ENCODE data around the gene ABLIM1. TPM values are rescaled to one million over a fixed set of nuclear protein-coding genes. Genes with fewer than 3 reads are reported as not detected.
A peak's percentile ranks its signal among the peaks of the same experiment; 100 is the strongest.

Gene ABLIM1
- polyA plus RNA-seq (2013, experiment 1 of 2), result 6.7 TPM
- 5.9 TPM for polyA plus RNA-seq (2013, experiment 2 of 2)

DNA sequence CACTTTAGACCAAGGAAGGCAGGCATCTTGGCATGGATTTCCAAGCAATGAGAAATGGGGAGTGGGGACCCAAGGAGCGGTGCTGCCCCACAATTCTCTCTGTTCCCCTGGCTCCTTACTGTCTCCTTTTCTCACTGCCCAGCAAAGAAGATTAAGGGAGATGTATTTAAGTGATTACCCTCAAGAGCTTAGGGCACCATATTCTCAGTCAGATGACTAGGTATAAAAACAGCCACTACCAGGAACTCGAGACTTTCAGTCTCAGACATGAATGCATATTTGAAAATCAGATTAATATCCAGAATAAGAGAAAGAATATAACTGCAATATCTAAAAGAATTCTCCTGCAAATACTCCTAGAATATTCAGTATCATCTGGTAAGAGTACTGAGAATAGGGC, at the start of gene ABLIM1:
TSS of gene ABLIM1 (minus strand) at position 101 of the 400 bp plus-strand sequence. CDS start at position 26, 75 bp downstream.
- WGBS, result 100% methylated on average over 1 of the region's 2 CpGs
- Histone ChIP-seq H3K4me3 (ENCODE audit: insufficient read depth in 1 of 2, low read depth in 1 of 2, low read length in 2 of 2) (no peak within 1 kb of the TSS), H3K23ac (ENCODE audit: low read length in 2 of 2) (no peak within 1 kb of the TSS), H3K36me3 (ENCODE audit: control insufficient read depth in 1 of 2, insufficient read depth in 2 of 2, low read depth in 1 of 2, low read length in 2 of 2) (no peaks in the 10 kb centered on the region), H3K9me3 (ENCODE audit: control insufficient read depth, low read length) (no peaks in the 10 kb centered on the region), H3K18ac (ENCODE audit: low read depth in 1 of 2, low read length in 2 of 2) (no peak within 1 kb of the TSS), H2AK5ac (ENCODE audit: low read length, severe bottlenecking) (no peak within 1 kb of the TSS), H4K91ac (ENCODE audit: low read length) (no peak within 1 kb of the TSS), H3K4me2 (ENCODE audit: low read length, poor library complexity, severe bottlenecking) (no peak within 1 kb of the TSS), H2BK5ac (ENCODE audit: low read depth, low read length, poor library complexity, severe bottlenecking) (no peak within 1 kb of the TSS), H3K4me1 (ENCODE audit: control insufficient read depth, insufficient read depth, low read depth, low read length) (peaks cover under 1% of the 10 kb centered on the region), H3K27me3 (ENCODE audit: control insufficient read depth in 1 of 2, insufficient read depth in 1 of 2, low read length in 2 of 2) (peaks cover 0 to 19% of the 10 kb centered on the region in 2 experiments), H2AFZ (ENCODE audit: low read depth, low read length) (no peak within 1 kb of the TSS), H3K27ac (ENCODE audit: low read length, poor library complexity, severe bottlenecking) (no peak within 1 kb of the TSS), H3K79me1 (replicated peaks; ENCODE audit: low read length, poor library complexity, severe bottlenecking) (peaks cover 5% of the 10 kb centered on the region), H2BK120ac (ENCODE audit: low read depth, low read length) (no peak within 1 kb of the TSS), H3K9ac (ENCODE audit: low read length) (no peak within 1 kb of the TSS), H4K8ac (ENCODE audit: low read length) (no peak within 1 kb of the TSS), H3K4ac (ENCODE audit: low read depth in 1 of 2, low read length in 2 of 2) (no peak within 1 kb of the TSS), H2BK15ac (ENCODE audit: low read depth, poor library complexity, severe bottlenecking) (no peak within 1 kb of the TSS), H3K14ac (ENCODE audit: low read length in 2 of 2) (no peak within 1 kb of the TSS), H2BK12ac (ENCODE audit: low read length in 2 of 2) (no peak within 1 kb of the TSS)
- DNase-seq, result no peak

DNA sequence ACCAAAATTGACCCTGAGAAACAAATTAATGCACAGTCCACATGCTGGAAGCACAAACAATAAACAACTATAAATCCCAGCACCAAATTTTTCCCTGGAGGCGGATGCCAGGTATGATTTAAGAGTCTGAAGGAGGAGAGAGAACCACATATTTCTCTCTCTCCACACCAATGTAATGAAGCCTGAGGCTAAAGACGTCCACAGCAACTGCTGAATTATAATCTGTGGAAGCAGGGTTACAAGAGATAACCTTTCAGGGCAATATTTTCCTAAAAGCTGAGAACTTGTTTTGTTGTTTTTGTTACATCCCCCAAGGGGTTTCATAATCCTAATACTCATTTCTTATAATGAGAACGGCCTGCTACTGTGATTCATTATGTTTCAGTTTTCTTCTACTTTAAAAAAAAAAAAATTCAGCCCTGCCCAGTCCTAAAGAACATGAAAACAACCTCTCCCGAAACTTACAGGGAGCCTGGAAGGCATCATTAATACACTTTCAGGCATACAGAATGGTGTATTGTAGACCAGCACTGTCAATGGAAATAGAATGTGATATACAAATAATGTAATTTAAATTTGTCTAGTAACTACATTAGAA, 48.5 kb upstream of the ABLIM1 start:
- peaks cover 0 to 16% of the 10 kb centered on the region in 2 experiments for H3K27me3 ChIP-seq (ENCODE audit: control insufficient read depth in 1 of 2, insufficient read depth in 1 of 2, low read length in 2 of 2)
- no peak overlapping the region for H2AFZ ChIP-seq (ENCODE audit: low read depth, low read length)
- H3K36me3 ChIP-seq (ENCODE audit: control insufficient read depth in 1 of 2, insufficient read depth in 2 of 2, low read depth in 1 of 2, low read length in 2 of 2), result no peaks in the 10 kb centered on the region
- H3K4ac ChIP-seq (ENCODE audit: low read depth in 1 of 2, low read length in 2 of 2), result no peak overlapping the region
- H3K9ac ChIP-seq (ENCODE audit: low read length), result no peak overlapping the region
- H3K14ac ChIP-seq (ENCODE audit: low read length in 2 of 2), result no peak overlapping the region
- H2BK12ac ChIP-seq (ENCODE audit: low read length in 2 of 2), result no peak overlapping the region
- no peak overlapping the region for H3K4me3 ChIP-seq (ENCODE audit: insufficient read depth in 1 of 2, low read depth in 1 of 2, low read length in 2 of 2)
- no peak overlapping the region for H4K8ac ChIP-seq (ENCODE audit: low read length)
- H2BK120ac ChIP-seq (ENCODE audit: low read depth, low read length), result no peak overlapping the region
- no peak overlapping the region for H3K4me2 ChIP-seq (ENCODE audit: low read length, poor library complexity, severe bottlenecking)
- H3K23ac ChIP-seq (ENCODE audit: low read length in 2 of 2), result no peak overlapping the region
- no peak overlapping the region for H2AK5ac ChIP-seq (ENCODE audit: low read length, severe bottlenecking)
- DNase-seq, result no peak
- WGBS, result 90% methylated on average over 2 of the region's 4 CpGs
- H3K27ac ChIP-seq (ENCODE audit: low read length, poor library complexity, severe bottlenecking), result no peak overlapping the region
- H2BK5ac ChIP-seq (ENCODE audit: low read depth, low read length, poor library complexity, severe bottlenecking), result no peak overlapping the region
- peaks cover 2% of the 10 kb centered on the region for H3K4me1 ChIP-seq (ENCODE audit: control insufficient read depth, insufficient read depth, low read depth, low read length)
- peaks cover 16% of the 10 kb centered on the region for H3K79me1 ChIP-seq (replicated peaks; ENCODE audit: low read length, poor library complexity, severe bottlenecking)
- no peak overlapping the region for H4K91ac ChIP-seq (ENCODE audit: low read length)
- H3K18ac ChIP-seq (ENCODE audit: low read depth in 1 of 2, low read length in 2 of 2), result no peak overlapping the region
- H2BK15ac ChIP-seq (ENCODE audit: low read depth, poor library complexity, severe bottlenecking), result no peak overlapping the region
- no peaks in the 10 kb centered on the region for H3K9me3 ChIP-seq (ENCODE audit: control insufficient read depth, low read length)

DNA sequence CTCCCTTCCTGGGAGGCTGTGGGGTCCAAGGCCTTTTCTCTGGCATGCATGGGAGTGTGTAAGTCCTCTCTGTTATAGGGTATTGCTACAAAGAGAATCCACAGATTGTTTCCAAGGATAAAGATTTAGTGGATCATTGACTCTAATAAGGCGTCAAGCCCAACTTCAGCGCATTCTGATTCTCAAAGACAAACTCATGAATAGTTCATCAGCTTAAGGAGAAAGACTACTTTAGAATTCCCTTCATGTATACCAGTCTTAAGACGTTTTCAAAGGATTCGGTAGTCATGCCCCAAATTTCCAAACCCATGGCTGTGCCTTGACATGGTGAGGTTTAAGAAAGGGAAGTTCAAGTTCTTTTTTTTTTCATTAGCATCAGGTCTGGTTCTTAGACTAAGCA, 46.6 kb upstream of the ABLIM1 start:
- Histone ChIP-seq H3K27ac (ENCODE audit: low read length, poor library complexity, severe bottlenecking) (no peak overlapping the region), H2BK15ac (ENCODE audit: low read depth, poor library complexity, severe bottlenecking) (no peak overlapping the region)

DNA sequence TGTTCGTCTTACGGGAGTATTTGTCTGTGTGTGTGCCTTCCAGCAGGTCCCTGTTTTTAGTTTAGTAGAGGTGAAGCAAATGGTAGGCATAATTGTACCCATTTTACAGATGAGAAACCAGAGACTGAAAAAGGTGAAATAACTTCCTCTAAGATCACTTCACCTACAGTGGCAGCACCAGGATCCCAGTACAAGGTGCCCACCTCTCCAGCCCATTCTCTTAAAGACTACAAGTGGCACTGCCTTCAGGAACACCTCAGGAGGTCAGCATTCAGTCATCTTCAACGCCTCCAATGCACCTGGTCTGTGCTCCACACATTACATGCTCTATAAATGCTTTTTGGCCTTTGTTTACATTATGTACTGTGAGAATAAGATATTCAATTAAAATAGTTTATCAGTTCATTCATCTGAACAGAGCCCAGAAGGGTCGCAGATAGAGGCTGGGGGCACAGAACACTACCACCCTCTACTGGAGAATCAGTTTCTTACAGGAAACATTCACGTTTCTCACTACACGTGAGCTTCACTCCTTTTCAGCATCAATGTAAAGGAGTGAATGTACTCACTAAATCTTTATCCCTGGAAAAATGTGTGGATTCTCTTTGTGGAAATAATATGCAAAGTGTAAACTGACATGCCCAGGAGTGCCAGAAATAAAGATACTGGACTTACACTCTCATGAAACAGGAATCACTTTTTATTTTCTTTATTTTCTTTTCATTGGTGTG, 45.5 kb upstream of the ABLIM1 start:
- 40% methylated on average over 2 of the region's 6 CpGs for WGBS
- peaks cover 0 to 16% of the 10 kb centered on the region in 2 experiments for H3K27me3 ChIP-seq (ENCODE audit: control insufficient read depth in 1 of 2, insufficient read depth in 1 of 2, low read length in 2 of 2)

More for the DNA sequence above, 46.6 kb upstream of the ABLIM1 start:
- no peak for DNase-seq
- H3K14ac ChIP-seq (ENCODE audit: low read length in 2 of 2), result no peak overlapping the region
- WGBS, result 85% methylated on average over 4 of the region's 4 CpGs
- no peak overlapping the region for H3K4me3 ChIP-seq (ENCODE audit: insufficient read depth in 1 of 2, low read depth in 1 of 2, low read length in 2 of 2)
- no peak overlapping the region for H2BK12ac ChIP-seq (ENCODE audit: low read length in 2 of 2)
- no peak overlapping the region for H4K91ac ChIP-seq (ENCODE audit: low read length)
- H3K4me1 ChIP-seq (ENCODE audit: control insufficient read depth, insufficient read depth, low read depth, low read length), result peaks cover 2% of the 10 kb centered on the region
- H3K4ac ChIP-seq (ENCODE audit: low read depth in 1 of 2, low read length in 2 of 2), result no peak overlapping the region
- H3K18ac ChIP-seq (ENCODE audit: low read depth in 1 of 2, low read length in 2 of 2), result no peak overlapping the region
- H2BK5ac ChIP-seq (ENCODE audit: low read depth, low read length, poor library complexity, severe bottlenecking), result no peak overlapping the region
- H4K8ac ChIP-seq (ENCODE audit: low read length), result no peak overlapping the region
- H2AFZ ChIP-seq (ENCODE audit: low read depth, low read length), result no peak overlapping the region
- H3K9ac ChIP-seq (ENCODE audit: low read length), result no peak overlapping the region
- H3K9me3 ChIP-seq (ENCODE audit: control insufficient read depth, low read length), result no peaks in the 10 kb centered on the region
- H3K27me3 ChIP-seq (ENCODE audit: control insufficient read depth in 1 of 2, insufficient read depth in 1 of 2, low read length in 2 of 2), result peaks cover 0 to 16% of the 10 kb centered on the region in 2 experiments
- H3K4me2 ChIP-seq (ENCODE audit: low read length, poor library complexity, severe bottlenecking), result no peak overlapping the region
- H3K79me1 ChIP-seq (replicated peaks; ENCODE audit: low read length, poor library complexity, severe bottlenecking), result peaks cover 13% of the 10 kb centered on the region
- no peak overlapping the region for H2BK120ac ChIP-seq (ENCODE audit: low read depth, low read length)
- H2AK5ac ChIP-seq (ENCODE audit: low read length, severe bottlenecking), result no peak overlapping the region
- H3K36me3 ChIP-seq (ENCODE audit: control insufficient read depth in 1 of 2, insufficient read depth in 2 of 2, low read depth in 1 of 2, low read length in 2 of 2), result no peaks in the 10 kb centered on the region
- H3K23ac ChIP-seq (ENCODE audit: low read length in 2 of 2), result no peak overlapping the region

More for the DNA sequence above, 45.5 kb upstream of the ABLIM1 start:
- Histone ChIP-seq H3K27ac (ENCODE audit: low read length, poor library complexity, severe bottlenecking) (no peak overlapping the region), H3K14ac (ENCODE audit: low read length in 2 of 2) (no peak overlapping the region), H2BK5ac (ENCODE audit: low read depth, low read length, poor library complexity, severe bottlenecking) (no peak overlapping the region), H4K91ac (ENCODE audit: low read length) (no peak overlapping the region), H3K79me1 (replicated peaks; ENCODE audit: low read length, poor library complexity, severe bottlenecking) (peaks cover 13% of the 10 kb centered on the region), H3K36me3 (ENCODE audit: control insufficient read depth in 1 of 2, insufficient read depth in 2 of 2, low read depth in 1 of 2, low read length in 2 of 2) (no peaks in the 10 kb centered on the region), H2AFZ (ENCODE audit: low read depth, low read length) (no peak overlapping the region), H3K4me3 (ENCODE audit: insufficient read depth in 1 of 2, low read depth in 1 of 2, low read length in 2 of 2) (no peak overlapping the region), H2BK12ac (ENCODE audit: low read length in 2 of 2) (no peak overlapping the region), H3K4me2 (ENCODE audit: low read length, poor library complexity, severe bottlenecking) (no peak overlapping the region), H3K23ac (ENCODE audit: low read length in 2 of 2) (no peak overlapping the region), H3K4ac (ENCODE audit: low read depth in 1 of 2, low read length in 2 of 2) (no peak overlapping the region), H2AK5ac (ENCODE audit: low read length, severe bottlenecking) (peak overlapping the region; percentile 35), H2BK120ac (ENCODE audit: low read depth, low read length) (no peak overlapping the region), H2BK15ac (ENCODE audit: low read depth, poor library complexity, severe bottlenecking) (no peak overlapping the region), H3K9ac (ENCODE audit: low read length) (no peak overlapping the region), H3K4me1 (ENCODE audit: control insufficient read depth, insufficient read depth, low read depth, low read length) (peaks cover 2% of the 10 kb centered on the region), H4K8ac (ENCODE audit: low read length) (no peak overlapping the region), H3K9me3 (ENCODE audit: control insufficient read depth, low read length) (no peaks in the 10 kb centered on the region), H3K18ac (ENCODE audit: low read depth in 1 of 2, low read length in 2 of 2) (no peak overlapping the region)
- DNase-seq, result no peak

Measured in mesenchymal stem cell (in vitro differentiated cells and primary cell).